B cell (primary cell): ENCODE measurements around the gene ABCD4. TPM values are rescaled to one million over a fixed set of nuclear protein-coding genes. Genes with fewer than 3 reads are reported as not detected.

Experiments used
- ATAC-seq: fragments of 200-7000 bp; cut with Tn5 transposase; one replicate; pipeline ENCODE4 v1.10.0; 2021; ENCODE audit warnings: low read depth, mild to moderate bottlenecking, moderate number of reproducible peaks, moderate library complexity
- CTCF ChIA-PET: fragments of 350-600 bp; sonication (Branson Sonifier 250); formaldehyde crosslinking; loops from one replicate; lab custom pipeline; 2021; ENCODE audit warnings: antibody characterized with exemption, inconsistent platforms; lab: Charles Lee
- POLR2A ChIA-PET: fragments of 350-600 bp; sonication (Branson Sonifier 250); formaldehyde crosslinking; loops from one replicate; lab custom pipeline; 2021; ENCODE audit warnings: antibody characterized with exemption; lab: Charles Lee
- DNase-seq: peaks from one replicate; pipeline ENCODE4 v3.0.0; 2013
- H2AFZ ChIP-seq: 2 replicates; pipeline ENCODE4 v1.6.1; 2012; ENCODE audit warnings: mild to moderate bottlenecking, low read depth, low read length; ENCODE audit not compliant: insufficient read depth, poor library complexity, severe bottlenecking
- H3K27ac ChIP-seq, 2 donors: 1 replicate in 1 of 2; 2 replicates in 1 of 2; pipeline ENCODE4 v1.5.1; 2012 to 2013; ENCODE audit warnings: low read length in 2 of 2, mild to moderate bottlenecking in 2 of 2, moderate library complexity in 1 of 2
- H3K27me3 ChIP-seq, 4 experiments: fragments of 200-600 bp in 1 of 4; sonication (generic) in 1 of 4; replicated peaks in 1 of 4; 1 replicate in 2 of 4; 2 replicates in 2 of 4; pipeline versions ENCODE4 v1.6.1 to v1.7.0; 2013 to 2016; ENCODE audit warnings: low read length in 3 of 4, mild to moderate bottlenecking in 2 of 4, mixed read lengths in 1 of 4, moderate library complexity in 1 of 4; ENCODE audit not compliant: insufficient read depth in 4 of 4, control insufficient read depth in 3 of 4; ENCODE audit errors: control extremely low read depth in 1 of 4
- H3K36me3 ChIP-seq, 2 experiments: replicated peaks in 1 of 2; 1 replicate in 1 of 2; 2 replicates in 1 of 2; pipeline versions ENCODE4 v1.6.1 to v1.7.1; 2013; ENCODE audit warnings: low read length in 1 of 2; ENCODE audit not compliant: insufficient read depth in 2 of 2, control insufficient read depth in 1 of 2; ENCODE audit errors: control extremely low read depth in 1 of 2, extremely low read depth in 1 of 2
- H3K4me1 ChIP-seq, 2 donors: fragments of 200-600 bp in 1 of 2; sonication (generic) in 1 of 2; 1 replicate in 1 of 2; 2 replicates in 1 of 2; pipeline versions ENCODE4 v1.5.1 to v1.6.1; 2013 to 2017; ENCODE audit warnings: low read length in 2 of 2; ENCODE audit not compliant: control insufficient read depth in 2 of 2, insufficient read depth in 2 of 2
- H3K4me2 ChIP-seq: replicated peaks from 2 replicates; pipeline ENCODE3; 2012; ENCODE audit warnings: mild to moderate bottlenecking, low read depth, low read length; ENCODE audit not compliant: poor library complexity, severe bottlenecking
- H3K4me3 ChIP-seq, 5 experiments: fragments of 200-600 bp in 1 of 5; sonication (generic) in 1 of 5; 1 replicate in 3 of 5; 2 replicates in 2 of 5; pipeline versions ENCODE4 v1.5.1 to v1.7.0; 2011 to 2016; ENCODE audit warnings: low read length in 4 of 5, mild to moderate bottlenecking in 4 of 5, low read depth in 2 of 5, control low read depth in 1 of 5, moderate library complexity in 1 of 5; ENCODE audit not compliant: insufficient read depth in 1 of 5; ENCODE audit errors: control extremely low read depth in 1 of 5, extremely low read depth in 1 of 5
- H3K79me2 ChIP-seq: fragments of 200-600 bp; sonication (generic); one replicate; pipeline ENCODE4 v1.6.0; 2016; ENCODE audit warnings: low read length; ENCODE audit not compliant: control insufficient read depth, insufficient read depth
- H3K9ac ChIP-seq: fragments of 200-600 bp; sonication (generic); 2 replicates; pipeline ENCODE4 v1.6.1; 2017; ENCODE audit warnings: mild to moderate bottlenecking, low read length, moderate library complexity
- H3K9me3 ChIP-seq, 3 donors: one replicate each; pipeline versions ENCODE4 v1.6.1 to v1.7.1; 2013; ENCODE audit warnings: low read length in 2 of 3; ENCODE audit not compliant: control insufficient read depth in 2 of 3, insufficient read depth in 1 of 3; ENCODE audit errors: control extremely low read depth in 1 of 3
- H4K20me1 ChIP-seq: 2 replicates; pipeline ENCODE4 v1.6.0; 2012; ENCODE audit warnings: mild to moderate bottlenecking, low read length; ENCODE audit not compliant: insufficient read depth, control insufficient read depth, poor library complexity, severe bottlenecking
- H3K27ac Mint-ChIP-seq: one replicate; pipeline ENCODE4 v1.8.0; 2021; ENCODE audit warnings: mixed read lengths
- H3K27me3 Mint-ChIP-seq: one replicate; pipeline ENCODE4 v1.8.0; 2021; ENCODE audit warnings: mixed read lengths
- H3K4me1 Mint-ChIP-seq: one replicate; pipeline ENCODE4 v1.8.0; 2021; ENCODE audit warnings: mixed read lengths
- H3K4me3 Mint-ChIP-seq: one replicate; pipeline ENCODE4 v1.8.0; 2021; ENCODE audit warnings: mixed read lengths
- H3K9me3 Mint-ChIP-seq: one replicate; pipeline ENCODE4 v1.8.0; 2022; ENCODE audit warnings: mixed read lengths; ENCODE audit not compliant: insufficient read depth
- CTCF ChIP-seq: fragments of 200-600 bp; IDR thresholded peaks from one replicate; pipeline ENCODE4 v1.8.0; 2022; ENCODE audit warnings: antibody characterized with exemption, mild to moderate bottlenecking
- EZH2 ChIP-seq: IDR thresholded peaks from 2 replicates; pipeline ENCODE4 v1.6.1; 2012; ENCODE audit warnings: borderline replicate concordance, low read depth, mild to moderate bottlenecking, moderate library complexity, low read length; ENCODE audit not compliant: insufficient read depth, poor library complexity, severe bottlenecking
- WGBS: methylation state at CpG from one replicate; pipeline ENCODE4 v1.1.5; 2013; ENCODE audit warnings: missing lambda C conversion rate; ENCODE audit not compliant: insufficient coverage; 5-methylcytosine and 5-hydroxymethylcytosine counted together
- intact Hi-C: fragments of 100-400 bp; cut with micrococcal nuclease; formaldehyde crosslinking; loops from one replicate; pipeline ENCODE4 v1.10.0; 2022
- polyA plus RNA-seq: library from polyadenylated mRNA; depleted of rRNA; stranded (reverse); fragments of >200 nt; gene quantifications from 2 replicates; pipeline ENCODE4 v1.2.3, GENCODE V29; 2012
- total RNA-seq, 2 donors: library from RNA; stranded (reverse); fragments of 120-200 nt in 1 of 2; gene quantifications; 1 replicate in 1 of 2; 2 replicates in 1 of 2; pipeline versions ENCODE4 v1.2.3 to v1.2.4, GENCODE V29; 2013 to 2022

Gene ABCD4
- total and polyA plus RNA-seq, 2 donors (not counting 1 experiment from before 2014, with no cell fraction given): 90.0 to 125 TPM

- POLR2A ChIA-PET: no interaction called here
- Histone ChIP-seq H3K9ac (no peak overlapping the region), H3K27me3 (no peaks in the 10 kb centered on the region), H3K4me1 (no peaks in the 10 kb centered on the region), H4K20me1 (no peaks in the 10 kb centered on the region), H3K27ac (no peak overlapping the region), H3K36me3 (peaks cover 0 to 27% of the 10 kb centered on the region in 2 experiments), H2AFZ (no peak overlapping the region), H3K4me3 (no peak overlapping the region), H3K79me2 (no peaks in the 10 kb centered on the region), H3K9me3 (peaks cover 0 to 25% (median 8%) of the 10 kb centered on the region in 3 donors), H3K4me2 (no peak overlapping the region)
- TF ChIP-seq CTCF (no peak), EZH2 (no peak)
- Mint-ChIP-seq H3K4me1 (peaks cover 6% of the 10 kb centered on the region), H3K27ac (no peak overlapping the region), H3K9me3 (peaks cover 4% of the 10 kb centered on the region), H3K4me3 (no peak overlapping the region), H3K27me3 (no peaks in the 10 kb centered on the region)
- CTCF ChIA-PET: interaction anchor here (0.6 kb wide), 1 partner anchor 1719 kb away, joined by 4 read pairs; no protein-coding TSS in a partner anchor
- WGBS: 100% methylated on average over 2 of the region's 2 CpGs
- DNase-seq: no peak
- no peak for ATAC-seq
- intact Hi-C loops: no loop called here
These were observed 21.7 kb downstream of the ABCD4 start for GRCh38 chr14:74281069-74281468.

GRCh38 chr14:74278080-74278479 lies 24.7 kb downstream of the ABCD4 start:
- ATAC-seq (no peak), DNase-seq (no peak)
- ChIA-PET CTCF (interaction anchor here (1.2 to 1.7 kb wide), 4 partner anchors 15 to 32 kb away, joined by 3 to 6 read pairs (median 4); no protein-coding TSS in a partner anchor), POLR2A (no interaction called here)
- intact Hi-C loops: no loop called here
- H3K36me3 ChIP-seq: peaks cover 0 to 4% of the 10 kb centered on the region in 2 experiments
- H3K9me3 ChIP-seq: peaks cover 0 to 25% (median 8%) of the 10 kb centered on the region in 3 donors
- H3K4me1 ChIP-seq: no peaks in the 10 kb centered on the region
- Mint-ChIP-seq H3K4me1 (peaks cover 6% of the 10 kb centered on the region), H3K27me3 (no peaks in the 10 kb centered on the region), H3K27ac (no peak overlapping the region), H3K9me3 (peaks cover 4% of the 10 kb centered on the region), H3K4me3 (no peak overlapping the region)
- 83% methylated on average over 2 of the region's 2 CpGs for WGBS
- no peak for TF ChIP-seq CTCF
- no peak for TF ChIP-seq EZH2
- H4K20me1 ChIP-seq: no peaks in the 10 kb centered on the region
- H3K4me3 ChIP-seq: no peak overlapping the region
- H3K79me2 ChIP-seq: no peaks in the 10 kb centered on the region
- no peak overlapping the region for H3K4me2 ChIP-seq
- H2AFZ ChIP-seq: no peak overlapping the region
- H3K27me3 ChIP-seq: no peaks in the 10 kb centered on the region
- no peak overlapping the region for H3K27ac ChIP-seq
- H3K9ac ChIP-seq: no peak overlapping the region
